GM18520 (cell line): ENCODE data around the gene TNFRSF6B.

Experiments
- ATAC-seq: cut with Tn5 transposase; IDR thresholded peaks from one replicate; pipeline ENCODE4 v1.9.1; 2021; ENCODE audit not compliant: unreplicated experiment

Gene TNFRSF6B

GRCh38 chr20:63695424-63696305 is 787 bp upstream of the TNFRSF6B start:
- ATAC-seq: no peak

DNA sequence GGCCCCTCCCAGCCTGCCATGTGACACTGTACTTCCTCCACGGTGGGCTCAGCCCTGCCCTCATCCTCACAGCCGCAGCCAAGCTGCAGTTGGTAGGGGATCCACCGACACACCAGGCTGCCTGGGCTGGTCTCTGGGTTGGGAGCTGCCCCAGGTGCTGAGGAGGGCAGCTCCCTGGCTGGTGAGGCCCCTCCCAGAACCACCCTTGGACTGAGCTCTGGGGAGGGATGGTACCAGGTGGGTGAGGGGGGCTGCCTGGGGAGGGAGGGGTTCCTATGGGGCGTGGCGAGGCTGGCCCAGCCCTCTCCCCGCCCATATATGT is 185 bp upstream of the TNFRSF6B start:
- no peak for ATAC-seq

DNA sequence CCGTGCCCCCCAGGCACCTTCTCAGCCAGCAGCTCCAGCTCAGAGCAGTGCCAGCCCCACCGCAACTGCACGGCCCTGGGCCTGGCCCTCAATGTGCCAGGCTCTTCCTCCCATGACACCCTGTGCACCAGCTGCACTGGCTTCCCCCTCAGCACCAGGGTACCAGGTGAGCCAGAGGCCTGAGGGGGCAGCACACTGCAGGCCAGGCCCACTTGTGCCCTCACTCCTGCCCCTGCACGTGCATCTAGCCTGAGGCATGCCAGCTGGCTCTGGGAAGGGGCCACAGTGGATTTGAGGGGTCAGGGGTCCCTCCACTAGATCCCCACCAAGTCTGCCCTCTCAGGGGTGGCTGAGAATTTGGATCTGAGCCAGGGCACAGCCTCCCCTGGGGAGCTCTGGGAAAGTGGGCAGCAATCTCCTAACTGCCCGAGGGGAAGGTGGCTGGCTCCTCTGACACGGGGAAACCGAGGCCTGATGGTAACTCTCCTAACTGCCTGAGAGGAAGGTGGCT is 960 bp downstream of the TNFRSF6B start:
- ATAC-seq: no peak

DNA sequence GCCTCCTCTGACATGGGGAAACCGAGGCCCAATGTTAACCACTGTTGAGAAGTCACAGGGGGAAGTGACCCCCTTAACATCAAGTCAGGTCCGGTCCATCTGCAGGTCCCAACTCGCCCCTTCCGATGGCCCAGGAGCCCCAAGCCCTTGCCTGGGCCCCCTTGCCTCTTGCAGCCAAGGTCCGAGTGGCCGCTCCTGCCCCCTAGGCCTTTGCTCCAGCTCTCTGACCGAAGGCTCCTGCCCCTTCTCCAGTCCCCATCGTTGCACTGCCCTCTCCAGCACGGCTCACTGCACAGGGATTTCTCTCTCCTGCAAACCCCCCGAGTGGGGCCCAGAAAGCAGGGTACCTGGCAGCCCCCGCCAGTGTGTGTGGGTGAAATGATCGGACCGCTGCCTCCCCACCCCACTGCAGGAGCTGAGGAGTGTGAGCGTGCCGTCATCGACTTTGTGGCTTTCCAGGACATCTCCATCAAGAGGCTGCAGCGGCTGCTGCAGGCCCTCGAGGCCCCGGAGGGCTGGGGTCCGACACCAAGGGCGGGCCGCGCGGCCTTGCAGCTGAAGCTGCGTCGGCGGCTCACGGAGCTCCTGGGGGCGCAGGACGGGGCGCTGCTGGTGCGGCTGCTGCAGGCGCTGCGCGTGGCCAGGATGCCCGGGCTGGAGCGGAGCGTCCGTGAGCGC is 1.6 kb downstream of the TNFRSF6B start:
- ATAC-seq: no peak

GRCh38 chr20:63698739-63699465 is 2.5 kb downstream of the TNFRSF6B start:
- ATAC-seq: no peak

DNA sequence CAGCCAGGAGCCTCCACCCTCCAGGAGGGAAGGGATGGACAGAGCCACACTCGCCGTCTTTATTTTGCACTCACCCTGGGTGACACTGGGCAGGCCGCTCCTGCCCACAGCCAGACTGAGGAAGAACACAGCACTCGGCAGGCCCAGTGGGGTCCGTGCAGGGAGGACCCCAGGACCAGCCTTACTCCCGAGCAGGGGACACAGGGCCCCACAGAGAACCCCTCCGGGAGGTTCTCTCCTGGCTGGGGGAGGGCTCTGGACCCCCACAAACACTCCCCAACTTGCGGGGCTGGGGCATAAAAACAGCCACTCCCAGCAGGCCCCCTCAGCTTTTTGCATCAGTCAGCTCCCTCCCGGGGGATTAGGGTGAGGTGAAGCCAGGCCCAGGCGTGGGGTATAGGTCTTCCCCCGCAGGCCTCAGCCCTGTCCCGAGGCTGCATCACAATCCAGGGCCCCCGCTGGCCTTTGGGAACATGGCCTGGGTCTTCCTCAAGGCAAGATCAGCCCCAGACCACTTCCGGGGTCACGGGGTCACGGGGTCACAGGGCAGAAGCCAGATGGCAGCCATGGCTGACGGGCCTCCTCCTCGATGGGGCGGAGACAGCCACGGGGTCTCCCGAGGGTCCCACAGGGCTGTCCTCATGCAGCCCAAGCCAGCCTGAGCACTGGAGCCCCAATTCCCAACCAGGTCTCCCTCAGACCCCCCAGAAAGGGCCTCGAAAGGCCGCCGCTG is 3.2 kb downstream of the TNFRSF6B start:
- ATAC-seq: no peak

GRCh38 chr20:63700199-63701050 is 4.0 kb downstream of the TNFRSF6B start:
- no peak for ATAC-seq

DNA sequence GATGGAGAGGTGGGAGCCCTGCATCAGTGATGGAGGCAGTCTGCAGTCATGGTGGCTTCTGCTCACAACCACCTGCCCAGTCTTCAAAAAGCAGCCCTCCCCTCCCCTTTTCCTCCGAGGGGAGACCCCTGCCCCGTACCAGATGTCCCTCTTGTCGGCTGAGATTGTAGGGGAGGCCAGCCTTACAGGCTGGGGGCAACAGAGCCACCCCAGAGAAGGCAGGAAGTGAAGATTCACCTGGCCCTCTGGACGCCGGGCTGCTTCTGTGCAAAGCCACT is 4.5 kb downstream of the TNFRSF6B start:
- no peak for ATAC-seq

GRCh38 chr20:63701329-63702035 is 5.0 kb downstream of the TNFRSF6B start:
- no peak for ATAC-seq

- ATAC-seq: no peak
Measured at GRCh38 chr20:63702036-63702665, 5.7 kb downstream of the TNFRSF6B start.

- no peak for ATAC-seq
Measured at GRCh38 chr20:63702751-63703470, 6.5 kb downstream of the TNFRSF6B start.

- no peak for ATAC-seq
Measured at GRCh38 chr20:63703471-63703975, 7.1 kb downstream of the TNFRSF6B start.

DNA sequence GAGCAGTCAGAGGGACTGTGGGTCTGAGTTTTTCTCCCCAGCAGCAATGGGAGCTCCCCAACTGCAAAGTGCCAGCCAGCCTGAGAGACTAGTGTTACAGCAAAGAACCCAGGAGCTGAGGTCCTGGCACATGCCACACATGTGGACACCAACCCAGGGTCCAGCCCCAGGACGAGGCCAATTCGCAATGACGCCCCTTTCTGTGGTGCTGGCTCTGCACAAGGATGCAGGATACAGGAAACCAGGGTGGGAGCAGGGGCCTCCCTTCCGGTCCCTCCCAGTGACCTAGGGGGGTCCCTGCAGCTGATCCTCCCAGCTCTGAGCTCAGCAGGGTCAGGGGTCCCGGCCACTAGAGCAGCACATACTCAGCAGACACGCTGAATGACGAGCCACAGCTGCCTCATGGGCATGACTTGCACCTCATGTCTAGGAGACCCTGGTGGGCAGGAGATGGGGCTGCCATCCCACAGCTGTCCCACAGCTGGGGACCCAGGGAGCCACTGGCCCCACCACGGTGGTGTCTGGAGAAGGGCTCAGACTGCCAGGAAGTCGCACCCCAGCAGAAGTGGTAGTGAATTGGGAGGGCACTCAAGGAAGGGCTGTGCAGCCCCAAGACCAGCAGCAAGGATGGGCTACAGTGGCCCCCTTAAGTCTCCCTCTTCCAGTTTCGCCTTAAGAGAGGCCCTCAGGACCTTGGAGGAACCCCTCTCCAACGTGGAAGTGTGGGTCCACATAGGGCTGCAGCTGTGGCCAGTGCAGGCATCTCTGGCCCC is 7.7 kb downstream of the TNFRSF6B start:
- no peak for ATAC-seq

GRCh38 chr20:63704749-63705117 is 8.3 kb downstream of the TNFRSF6B start:
- no peak for ATAC-seq

GRCh38 chr20:63705232-63706026 is 9.0 kb downstream of the TNFRSF6B start:
- ATAC-seq: no peak

- ATAC-seq: no peak
Measured at GRCh38 chr20:63706027-63706695, 9.7 kb downstream of the TNFRSF6B start.
